ENCODE results near the gene TCEAL1.
"Not testable (repeated sequence)": the region's sequence is repeated elsewhere in the genome, so short reads cannot be mapped to it uniquely, and the experiment has no call there.

Gene TCEAL1

GRCh38 chrX:103628386-103629317 lies at the start of gene TCEAL1:
TCEAL1 (plus strand) TSS chrX:103628975; CDS start chrX:103629917, 942 bp downstream.
- DNase-seq (ENCODE audit: low read depth) = no peak

- DNase-seq (ENCODE audit: low read depth) = no peak
Observed at GRCh38 chrX:103584596-103584995, 44.2 kb upstream of the TCEAL1 start.

- no peak for DNase-seq (ENCODE audit: low read depth)
Observed at GRCh38 chrX:103585411-103586313, 43.1 kb upstream of the TCEAL1 start, which contains the start of gene TCEAL4. TCEAL4 (plus strand) TSS chrX:103585515; CDS start chrX:103586676, 1,161 bp downstream.

- no peak for DNase-seq (ENCODE audit: low read depth)
Observed at GRCh38 chrX:103586314-103586646, 42.5 kb upstream of the TCEAL1 start.

GRCh38 chrX:103586659-103587058 lies 42.1 kb upstream of the TCEAL1 start:
- DNase-seq (ENCODE audit: low read depth) = no peak

GRCh38 chrX:103592295-103592694 lies 36.5 kb upstream of the TCEAL1 start:
- not testable (repeated sequence) for DNase-seq (ENCODE audit: low read depth)

GRCh38 chrX:103595202-103595601 lies 33.6 kb upstream of the TCEAL1 start:
- DNase-seq (ENCODE audit: low read depth) = not testable (repeated sequence)

GRCh38 chrX:103607364-103608305 lies 21.1 kb upstream of the TCEAL1 start, which contains the start of gene TCEAL3:
TCEAL3 (plus strand) TSS chrX:103607963; CDS start chrX:103609065, 1,102 bp downstream.
- DNase-seq (ENCODE audit: low read depth) = no peak

- no peak for DNase-seq (ENCODE audit: low read depth)
Observed at GRCh38 chrX:103608306-103608963, 20.3 kb upstream of the TCEAL1 start.

- no peak for DNase-seq (ENCODE audit: low read depth)
Observed at GRCh38 chrX:103610282-103610681, 18.5 kb upstream of the TCEAL1 start.

GRCh38 chrX:103613362-103613890 lies 15.3 kb upstream of the TCEAL1 start:
- DNase-seq (ENCODE audit: low read depth) = no peak

- DNase-seq (ENCODE audit: low read depth) = no peak
Observed at GRCh38 chrX:103614999-103615398, 13.8 kb upstream of the TCEAL1 start.

- DNase-seq (ENCODE audit: low read depth) = no peak
Observed at GRCh38 chrX:103615781-103616371, 12.9 kb upstream of the TCEAL1 start.

GRCh38 chrX:103616676-103617186 lies 12.0 kb upstream of the TCEAL1 start:
- DNase-seq (ENCODE audit: low read depth) = no peak

GRCh38 chrX:103624111-103624510 lies 4.7 kb upstream of the TCEAL1 start:
- no peak for DNase-seq (ENCODE audit: low read depth)

- DNase-seq (ENCODE audit: low read depth) = no peak
Observed at GRCh38 chrX:103626855-103627254, 1.9 kb upstream of the TCEAL1 start.

- DNase-seq (ENCODE audit: low read depth) = peak; percentile 51
Observed at GRCh38 chrX:103629318-103630170, 769 bp downstream of the TCEAL1 start.

GRCh38 chrX:103630171-103630511 lies 1.4 kb downstream of the TCEAL1 start:
- no peak for DNase-seq (ENCODE audit: low read depth)

GRCh38 chrX:103631145-103631544 lies 2.4 kb downstream of the TCEAL1 start:
- DNase-seq (ENCODE audit: low read depth) = no peak

Measured in stromal cell of bone marrow (primary cell).